Psoas muscle (tissue), 8 donors: ENCODE data around the gene UBE2N. TPM values are rescaled to one million over a fixed set of nuclear protein-coding genes. Genes with fewer than 3 reads are reported as not detected.
"Not testable (repeated sequence)": the region's sequence is repeated elsewhere in the genome, so short reads cannot be mapped to it uniquely, and the experiment has no call there.

Experiments
- ATAC-seq, 4 donors: fragments of 200-7000 bp; cut with Tn5 transposase; one replicate each; pipeline ENCODE4 v1.9.1; 2020; ENCODE audit warnings: moderate library complexity in 3 of 4, mild to moderate bottlenecking in 2 of 4
- DNase-seq, 2 donors: peaks; one replicate each; pipeline ENCODE4 v3.0.0-alpha.2; 2020
- H3K27ac ChIP-seq: fragments of 200-600 bp; one replicate; pipeline ENCODE4 v1.8.0; 2022
- H3K27me3 ChIP-seq, 3 donors: fragments of 200-600 bp in 1 of 3; one replicate each; pipeline versions ENCODE4 v1.6.1 to v1.8.0; 2013 to 2022; ENCODE audit warnings: low read length in 2 of 3, mild to moderate bottlenecking in 2 of 3, moderate library complexity in 1 of 3; ENCODE audit not compliant: insufficient read depth in 3 of 3
- H3K36me3 ChIP-seq, 2 donors: fragments of 200-600 bp in 1 of 2; one replicate each; pipeline versions ENCODE4 v1.6.1 to v1.8.0; 2013 to 2022; ENCODE audit warnings: low read depth in 1 of 2, mild to moderate bottlenecking in 1 of 2, moderate library complexity in 1 of 2; ENCODE audit not compliant: insufficient read depth in 1 of 2
- H3K4me1 ChIP-seq: fragments of 200-600 bp; one replicate; pipeline ENCODE4 v1.8.0; 2022
- H3K4me3 ChIP-seq: fragments of 200-600 bp; one replicate; pipeline ENCODE4 v1.8.0; 2022; ENCODE audit warnings: mild to moderate bottlenecking
- H3K9me3 ChIP-seq: fragments of 200-600 bp; one replicate; pipeline ENCODE4 v1.8.0; 2022
- WGBS, 3 donors: extraction: QIAGEN DNeasy Blood & Tissue Kit; methylation state at CpG; one replicate each; pipeline versions ENCODE4 v1.1.6 to v1.1.7; 2013; 5-methylcytosine and 5-hydroxymethylcytosine counted together
- intact Hi-C, 2 donors: fragments of 100-400 bp; cut with DNase I; formaldehyde crosslinking; loops; one replicate each; pipeline versions ENCODE4 v1.11.0 to v1.14.2; 2022
- polyA plus RNA-seq, 3 donors: library from polyadenylated mRNA; stranded (reverse); fragments of 200-250 nt; gene quantifications; one replicate each; pipeline ENCODE4 v1.2.3, GENCODE V29; 2013
- total RNA-seq, 4 donors: library from RNA; stranded (reverse); fragmentation: NEBNext Ultra II Directional in 2 of 4; extraction: Animal tissue kit (Norgen Biotek cat#: 25700) in 2 of 4; gene quantifications; one replicate each; pipeline versions ENCODE4 v1.2.1 to v1.2.4, GENCODE V29; 2021 to 2023
- TF ChIP-seq, protein P1 (sequence below): fragments of 200-600 bp; IDR thresholded peaks from one replicate; pipeline ENCODE4 v1.8.0; 2022; ENCODE audit warnings: antibody characterized with exemption
- donor health status: healthy with polysubstance abuse.
- donor health status: DM: no; HTN: no; CAD: no; lungs with moderate emphysema.
- donor health status: Bipolar disorder and iron deficiency.
- donor health status: healthy.
- donor health status: DM: yes; HTN: yes; CAD: no.
- donor health status: DM: no; HTN: no; CAD: no.
- donor health status: DM: no; HTN: no; CAD: no.
- donor health status: DM: yes; HTN: yes; CAD: no.

The UBE2N gene
- total and polyA plus RNA-seq, 7 donors: 52.8 to 104 (median 81.6) TPM

DNA sequence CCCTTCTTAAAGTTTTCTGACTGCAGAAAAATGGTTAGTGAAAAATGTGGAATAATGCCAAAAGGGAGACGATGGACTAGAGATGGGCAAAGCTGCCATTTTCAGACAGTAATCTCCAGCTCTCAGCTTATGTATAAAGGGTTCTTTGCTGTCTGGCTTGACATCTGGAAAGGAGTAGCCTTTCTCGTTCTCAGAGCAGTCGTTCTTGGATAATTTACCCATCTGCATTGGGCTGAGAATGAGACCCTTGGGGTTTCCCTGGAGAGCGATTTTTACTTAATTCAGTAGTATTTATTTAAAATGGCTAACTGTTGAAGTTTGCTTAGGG lies 62.8 kb downstream of the UBE2N start:
- Histone ChIP-seq H3K4me1 (peaks cover 59% of the 10 kb centered on the region), H3K4me3 (peak overlapping the region; percentile 78), H3K27me3 (no peaks in the 10 kb centered on the region), H3K9me3 (no peaks in the 10 kb centered on the region), H3K27ac (peak overlapping the region; percentile 92), H3K36me3 (peaks cover 0 to 9% of the 10 kb centered on the region in 2 donors)
- 0 to 1% (median 1%) methylated on average over 4 of the region's 4 CpGs for WGBS, 3 donors
- intact Hi-C loops: no loop called here
- TF ChIP-seq, protein P1, sequence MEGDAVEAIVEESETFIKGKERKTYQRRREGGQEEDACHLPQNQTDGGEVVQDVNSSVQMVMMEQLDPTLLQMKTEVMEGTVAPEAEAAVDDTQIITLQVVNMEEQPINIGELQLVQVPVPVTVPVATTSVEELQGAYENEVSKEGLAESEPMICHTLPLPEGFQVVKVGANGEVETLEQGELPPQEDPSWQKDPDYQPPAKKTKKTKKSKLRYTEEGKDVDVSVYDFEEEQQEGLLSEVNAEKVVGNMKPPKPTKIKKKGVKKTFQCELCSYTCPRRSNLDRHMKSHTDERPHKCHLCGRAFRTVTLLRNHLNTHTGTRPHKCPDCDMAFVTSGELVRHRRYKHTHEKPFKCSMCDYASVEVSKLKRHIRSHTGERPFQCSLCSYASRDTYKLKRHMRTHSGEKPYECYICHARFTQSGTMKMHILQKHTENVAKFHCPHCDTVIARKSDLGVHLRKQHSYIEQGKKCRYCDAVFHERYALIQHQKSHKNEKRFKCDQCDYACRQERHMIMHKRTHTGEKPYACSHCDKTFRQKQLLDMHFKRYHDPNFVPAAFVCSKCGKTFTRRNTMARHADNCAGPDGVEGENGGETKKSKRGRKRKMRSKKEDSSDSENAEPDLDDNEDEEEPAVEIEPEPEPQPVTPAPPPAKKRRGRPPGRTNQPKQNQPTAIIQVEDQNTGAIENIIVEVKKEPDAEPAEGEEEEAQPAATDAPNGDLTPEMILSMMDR: no peak
- DNase-seq (no peak), ATAC-seq (no peak)

GRCh38 chr12:93378196-93378997 lies 63.4 kb downstream of the UBE2N start:
- Histone ChIP-seq H3K27ac (peak overlapping the region; percentile 92), H3K4me3 (peak overlapping the region; percentile 78), H3K4me1 (peaks cover 59% of the 10 kb centered on the region)
- ATAC-seq: peak in 3 of 4 donors; percentile 8 to 19 (median 11)
- H3K27me3 ChIP-seq, intact Hi-C loops, H3K36me3 ChIP-seq, H3K9me3 ChIP-seq: not testable (repeated sequence)
- 0 to 1% (median 1%) methylated on average over 32 to 44 of the region's 64 CpGs for WGBS, 3 donors
- peak; percentile 36 to 62 for DNase-seq

GRCh38 chr12:93377252-93378195 lies 64.2 kb downstream of the UBE2N start, which contains the start of gene NUDT4:
TSS of gene NUDT4 (plus strand) at chr12:93377925. CDS start at chr12:93378323, 398 bp downstream.
- Histone ChIP-seq H3K27ac (peak within 1 kb of the TSS; percentile 92), H3K27me3 (no peaks in the 10 kb centered on the region), H3K4me1 (peaks cover 56% of the 10 kb centered on the region), H3K4me3 (peak within 1 kb of the TSS; percentile 78), H3K36me3 (peaks cover 0 to 4% of the 10 kb centered on the region in 2 donors), H3K9me3 (no peaks in the 10 kb centered on the region)
- peak; percentile 89 to 94 (median 90) for ATAC-seq
- TF ChIP-seq, protein P1: no peak
- DNase-seq: peak; percentile 99
- WGBS, 3 donors: 1% methylated on average over 47 to 63 of the region's 79 CpGs
- intact Hi-C loops: no loop called here

DNA sequence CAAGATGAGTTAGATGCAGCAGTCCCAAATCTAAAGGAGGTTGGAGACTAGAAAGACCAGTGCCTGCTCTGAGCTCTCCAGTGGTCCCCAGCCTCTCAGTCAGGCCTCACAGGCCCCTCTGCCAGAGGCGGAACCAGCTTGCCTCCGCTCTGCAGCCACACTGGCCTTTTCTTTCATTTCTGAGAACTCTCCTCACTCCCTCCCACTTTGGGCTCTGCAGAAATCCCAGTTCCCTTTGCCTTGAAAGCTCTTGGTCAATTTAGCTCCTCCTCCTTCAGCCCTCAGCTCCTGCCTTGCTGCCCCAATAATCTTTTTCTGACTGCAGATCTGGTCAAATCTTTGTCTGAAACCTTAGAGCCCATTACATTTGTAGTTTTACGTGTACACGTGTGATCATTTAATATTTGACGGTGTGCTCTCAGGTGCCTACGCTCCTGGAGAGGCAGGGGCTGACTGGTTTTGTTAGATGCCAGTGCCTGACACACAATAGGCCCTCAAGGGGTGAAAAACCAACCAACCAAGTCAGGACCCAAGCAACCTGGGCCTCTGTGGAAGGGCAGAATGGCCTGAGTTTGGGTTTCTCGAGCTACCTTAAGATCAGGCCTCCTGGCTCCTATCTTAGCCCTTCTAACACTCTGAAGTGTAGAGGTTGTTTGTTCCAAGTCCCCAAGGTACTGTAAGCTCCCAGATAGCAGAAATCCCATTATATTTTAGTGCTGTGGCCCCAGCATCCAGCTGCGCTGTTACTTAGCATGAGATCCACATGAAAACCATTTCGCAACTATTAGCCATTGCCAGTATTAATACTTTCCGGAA lies 65.1 kb downstream of the UBE2N start:
- TF ChIP-seq, protein P1: no peak
- DNase-seq (no peak), ATAC-seq (peak in 3 of 4 donors; percentile 17 to 45 (median 37))
- H3K36me3 ChIP-seq: peaks cover 0 to 4% of the 10 kb centered on the region in 2 donors
- H3K27me3 ChIP-seq: no peaks in the 10 kb centered on the region
- peaks cover 49% of the 10 kb centered on the region for H3K4me1 ChIP-seq
- H3K27ac ChIP-seq: peak overlapping the region; percentile 92
- H3K4me3 ChIP-seq: peak overlapping the region; percentile 78
- 23 to 51% (median 29%) methylated on average over 10 of the region's 10 CpGs for WGBS, 3 donors
- no peaks in the 10 kb centered on the region for H3K9me3 ChIP-seq
- intact Hi-C loops: no loop called here
